ENCODE results near the gene TPM2. TPM values are rescaled to one million over a fixed set of nuclear protein-coding genes. Genes with fewer than 3 reads are reported as not detected.

Gene TPM2
- total and polyA plus RNA-seq, 10 of the 15 experiments (the other 5 are each of a cell fraction or from before 2014, with no cell fraction given): 0.11 to 9.3 (median 1.1) TPM

DNA sequence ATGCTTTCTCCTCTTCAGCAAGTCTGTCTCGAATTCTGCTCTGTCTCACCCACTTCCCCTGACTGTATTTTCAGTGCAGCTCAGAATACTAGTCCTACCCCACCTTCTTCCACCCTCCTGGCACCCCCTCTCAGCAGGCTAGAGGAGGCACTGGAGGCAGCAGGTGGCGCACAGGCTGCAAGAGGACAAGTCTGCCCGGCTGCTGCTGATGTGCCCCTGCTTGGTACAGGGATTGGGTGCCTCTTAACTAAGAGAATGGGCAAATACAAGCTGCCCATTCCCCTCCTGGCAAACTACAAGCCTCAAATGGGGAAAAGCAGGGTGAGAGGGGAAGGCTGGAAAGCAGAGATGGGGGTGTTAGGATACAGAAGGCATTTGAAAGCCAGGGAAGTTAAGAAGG lies 37.2 kb upstream of the TPM2 start (continued):
- no peak for TF ChIP-seq PML (IDR thresholded peaks at IDR 0.05; ENCODE audit: low read length)

- H3K27me3 ChIP-seq (replicated peaks in 1 of 2; ENCODE audit: control insufficient read depth in 2 of 2, insufficient read depth in 2 of 2, low read length in 1 of 2): no peaks in the 10 kb centered on the region
- ChIA-PET POLR2A (interaction anchor here (0.6 to 8.1 kb wide), 5 partner anchors 10 to 727 kb away, joined by 4 to 127 read pairs (median 8); partner anchors contain the start of genes GBA2, RGP1 and SIT1), SMC1A (ENCODE audit: uncharacterized antibody, unreplicated experiment) (interaction anchor here (0.8 to 8.0 kb wide), 4 partner anchors 21 to 157 kb away, joined by 3 to 145 read pairs (median 12); partner anchors contain the start of genes ARHGEF39, CCDC107 and RMRP), CTCF (interaction anchor here (1.2 to 9.5 kb wide), 7 partner anchors 9 to 157 kb away, joined by 3 to 183 read pairs (median 39); partner anchors contain the start of genes ARHGEF39, CCDC107, GBA2 and RGP1), RAD21 (ENCODE audit: unreplicated experiment) (interaction anchor here (1.0 to 8.6 kb wide), 4 partner anchors 60 to 77 kb away, joined by 3 to 133 read pairs (median 30); partner anchors contain the start of genes ARHGEF39 and SIT1)
- H3K9ac ChIP-seq (ENCODE audit: control insufficient read depth, insufficient read depth, low read length): no peak overlapping the region
- no peak overlapping the region for H3K4me3 ChIP-seq
- no TSS peak for BruUV-seq (replicated peaks)
- no peaks in the 10 kb centered on the region for H3K9me3 ChIP-seq (replicated peaks; ENCODE audit: control insufficient read depth, insufficient read depth, low read length)
- ATAC-seq: no peak
- no peak overlapping the region for H3K4me2 ChIP-seq (ENCODE audit: control insufficient read depth, insufficient read depth)
- 91% methylated on average over 11 of the region's 11 CpGs for WGBS (ENCODE audit: insufficient coverage, insufficient replicate concordance, low lambda C conversion rate, missing lambda C conversion rate)
- H2AFZ ChIP-seq (ENCODE audit: control insufficient read depth, low read depth, low read length): no peak overlapping the region
- H3K27ac ChIP-seq (ENCODE audit: control insufficient read depth, insufficient read depth): no peak overlapping the region; the same call in 1 of the 2 replicates
- TF ChIP-seq ZNF384 (IDR thresholded peaks at IDR 0.05; ENCODE audit: borderline replicate concordance, low read depth, low read length): no peak
- TF ChIP-seq, protein P1, sequence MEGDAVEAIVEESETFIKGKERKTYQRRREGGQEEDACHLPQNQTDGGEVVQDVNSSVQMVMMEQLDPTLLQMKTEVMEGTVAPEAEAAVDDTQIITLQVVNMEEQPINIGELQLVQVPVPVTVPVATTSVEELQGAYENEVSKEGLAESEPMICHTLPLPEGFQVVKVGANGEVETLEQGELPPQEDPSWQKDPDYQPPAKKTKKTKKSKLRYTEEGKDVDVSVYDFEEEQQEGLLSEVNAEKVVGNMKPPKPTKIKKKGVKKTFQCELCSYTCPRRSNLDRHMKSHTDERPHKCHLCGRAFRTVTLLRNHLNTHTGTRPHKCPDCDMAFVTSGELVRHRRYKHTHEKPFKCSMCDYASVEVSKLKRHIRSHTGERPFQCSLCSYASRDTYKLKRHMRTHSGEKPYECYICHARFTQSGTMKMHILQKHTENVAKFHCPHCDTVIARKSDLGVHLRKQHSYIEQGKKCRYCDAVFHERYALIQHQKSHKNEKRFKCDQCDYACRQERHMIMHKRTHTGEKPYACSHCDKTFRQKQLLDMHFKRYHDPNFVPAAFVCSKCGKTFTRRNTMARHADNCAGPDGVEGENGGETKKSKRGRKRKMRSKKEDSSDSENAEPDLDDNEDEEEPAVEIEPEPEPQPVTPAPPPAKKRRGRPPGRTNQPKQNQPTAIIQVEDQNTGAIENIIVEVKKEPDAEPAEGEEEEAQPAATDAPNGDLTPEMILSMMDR (IDR thresholded peaks at IDR 0.05 in 2 of 3, conservative IDR thresholded peaks at IDR 0.05 in 1 of 3; ENCODE audit: control insufficient read depth in 2 of 3, extremely low read depth in 1 of 3, insufficient read depth in 1 of 3, low read depth in 3 of 3, low read length in 3 of 3): no peak
- TF ChIP-seq BHLHE40 (IDR thresholded peaks at IDR 0.05; ENCODE audit: borderline replicate concordance in 1 of 2, low read depth in 2 of 2, low read length in 1 of 2): no peak
- TF ChIP-seq TARDBP (IDR thresholded peaks at IDR 0.05; ENCODE audit: borderline replicate concordance): no peak
- TF ChIP-seq EP300 (IDR thresholded peaks at IDR 0.05; ENCODE audit: borderline replicate concordance in 1 of 2, control insufficient read depth in 1 of 2, low read depth in 2 of 2, low read length in 2 of 2): no peak
- TF ChIP-seq IKZF2 (IDR thresholded peaks at IDR 0.05): no peak
- no peak for TF ChIP-seq NFYB (IDR thresholded peaks at IDR 0.05; ENCODE audit: insufficient read depth, low read depth, low read length)
- H3K36me3 ChIP-seq (ENCODE audit: control insufficient read depth in 2 of 2, insufficient read depth in 2 of 2, low read length in 1 of 2): peaks cover 33 to 36% of the 10 kb centered on the region in 2 experiments
- no peak for DNase-seq (ENCODE audit: low read depth, low spot score)
- in situ Hi-C loops (cut with MboI) (loop anchor here (5.0 kb wide), 1 partner anchor 118 kb away; the partner anchor contains the start of gene TESK1), intact Hi-C loops (cut with micrococcal nuclease; ENCODE audit: unreplicated experiment) (loop anchor here (10.0 kb wide), 1 partner anchor 651 kb away; the partner anchor contains the start of genes FANCG and VCP)
- H3K4me1 ChIP-seq (ENCODE audit: control insufficient read depth, insufficient read depth, low read length): peaks cover 20% of the 10 kb centered on the region
- FAIRE-seq: no peak
- peaks cover 47% of the 10 kb centered on the region for H3K79me2 ChIP-seq (ENCODE audit: control insufficient read depth, insufficient read depth, low read length)
- H4K20me1 ChIP-seq (ENCODE audit: control insufficient read depth, insufficient read depth): no peaks in the 10 kb centered on the region
These were observed 35.6 kb upstream of the TPM2 start for GRCh38 chr9:35725362-35725761.
